GM21529 (cell line): ENCODE measurements around the gene BRWD1.

Experiments used
- ATAC-seq: cut with Tn5 transposase; IDR thresholded peaks from one replicate; pipeline ENCODE4 v1.9.1; 2021; ENCODE audit not compliant: unreplicated experiment

BRWD1 gene

DNA sequence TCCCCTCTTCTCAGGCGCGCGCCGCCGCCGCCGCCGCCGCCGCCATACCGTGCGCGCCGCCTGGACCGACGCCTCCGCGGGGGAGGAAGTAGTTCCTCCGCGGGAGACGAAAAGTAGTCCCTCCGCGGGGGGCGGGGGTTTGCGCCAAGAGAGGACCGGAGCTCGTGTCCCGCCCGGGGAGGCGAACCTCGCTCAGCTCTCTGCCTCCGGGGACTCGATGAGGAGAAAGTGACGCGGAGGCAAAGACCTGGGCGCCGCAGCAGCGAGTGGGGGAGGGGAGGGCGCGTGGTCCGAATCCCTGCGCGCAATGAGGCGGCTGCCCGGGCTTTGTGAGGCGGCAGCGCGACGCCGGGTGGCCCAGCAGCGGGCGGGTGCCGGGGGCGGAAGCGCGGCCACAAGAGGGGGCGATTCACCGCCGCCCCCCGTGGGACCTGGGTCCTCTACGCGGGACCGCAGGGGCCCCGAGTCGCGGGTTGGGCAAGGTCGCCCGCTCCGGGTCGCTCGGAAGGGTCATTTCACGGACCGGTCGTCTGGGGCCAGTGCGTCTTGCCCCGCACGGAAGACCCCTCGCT is at the start of gene BRWD1:
Gene BRWD1, minus strand, starts transcription at position 62 of the 572 bp plus-strand sequence. CDS start 141 bp downstream, outside the sequence.
- ATAC-seq, result peak; percentile 43

DNA sequence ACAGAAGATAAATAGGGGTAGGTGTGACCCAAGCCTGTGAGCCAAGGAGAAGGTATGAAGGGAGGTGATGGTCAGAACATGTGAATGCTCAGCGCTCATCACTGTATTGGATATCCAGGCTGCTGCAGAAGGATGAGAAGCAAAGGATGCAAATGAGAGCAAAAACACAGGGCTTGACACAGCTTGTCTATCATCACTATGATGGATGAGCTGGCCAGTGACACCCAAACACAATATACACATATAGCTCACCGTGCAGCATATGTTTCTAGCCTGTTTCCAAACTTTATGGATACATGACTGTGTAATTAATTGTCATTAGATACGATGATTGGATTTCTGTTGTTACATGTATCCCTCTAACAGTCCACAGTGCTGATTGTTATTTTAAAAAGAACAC is 49.3 kb upstream of the BRWD1 start:
- no peak for ATAC-seq

GRCh38 chr21:39359382-39359781 is 46.0 kb upstream of the BRWD1 start:
- ATAC-seq, result no peak

DNA sequence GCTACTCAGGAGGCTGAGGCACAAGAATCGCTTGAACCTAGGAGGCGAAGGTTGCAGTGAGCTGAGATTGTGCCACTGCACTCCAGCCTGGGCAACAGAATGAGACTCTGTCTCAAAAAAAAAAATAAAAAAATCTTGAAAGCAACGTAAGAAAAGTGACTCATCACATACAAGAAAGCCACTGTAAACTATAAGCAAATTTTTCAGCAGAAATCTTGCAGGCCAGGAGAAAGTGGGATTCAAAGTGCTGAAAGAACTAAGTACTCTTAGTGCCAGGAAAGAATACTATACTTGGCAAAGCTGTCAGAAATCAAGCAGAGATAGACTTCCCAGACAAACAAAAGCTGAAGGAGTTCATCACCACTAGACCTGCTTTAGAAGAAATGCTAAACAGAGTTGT is 39.9 kb upstream of the BRWD1 start:
- ATAC-seq, result no peak

DNA sequence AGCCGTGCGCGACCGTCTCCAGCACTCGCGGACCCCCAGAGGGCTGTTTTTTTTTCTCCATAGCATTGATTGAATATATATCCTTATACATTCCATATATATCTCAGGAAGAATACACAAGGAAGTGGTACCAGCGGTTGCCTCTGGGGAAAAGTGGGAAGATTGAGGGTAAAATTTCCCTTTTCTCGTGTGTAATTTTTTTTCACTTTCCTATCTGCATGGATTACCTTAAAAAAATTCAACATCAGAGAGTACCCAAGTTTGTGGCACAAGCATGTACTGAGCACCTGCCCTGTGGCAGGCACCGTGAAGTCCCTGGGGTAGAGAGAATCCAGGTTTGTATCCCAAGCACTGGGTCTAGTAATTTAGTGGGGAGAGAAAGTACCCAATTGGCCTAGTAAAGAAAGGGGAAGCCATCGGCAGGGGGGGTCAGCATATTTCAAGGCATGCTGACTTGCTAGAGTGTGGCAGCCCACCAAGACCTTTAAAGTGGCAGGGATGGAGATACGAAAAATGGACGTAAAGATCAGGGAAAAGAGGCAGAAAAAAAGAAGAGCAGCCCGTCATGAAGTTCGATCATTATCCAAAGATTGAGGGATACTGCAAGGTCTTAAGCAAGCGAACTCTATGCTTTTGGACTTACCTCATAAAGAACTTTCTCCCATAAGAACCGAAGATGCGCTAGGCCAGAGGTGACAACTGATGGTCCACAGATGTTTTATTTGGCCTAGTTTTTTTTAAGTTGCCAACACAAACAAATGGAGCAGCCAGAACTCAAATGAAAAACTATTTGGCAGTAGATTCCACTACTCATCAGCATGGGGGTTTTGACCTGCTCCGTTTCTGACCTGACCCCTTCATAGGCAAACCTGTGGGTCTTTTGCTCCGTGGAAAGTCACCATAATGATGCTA is 36.9 kb upstream of the BRWD1 start:
- ATAC-seq, result no peak

GRCh38 chr21:39349211-39350093 is 36.0 kb upstream of the BRWD1 start:
- peak; percentile 81 for ATAC-seq

DNA sequence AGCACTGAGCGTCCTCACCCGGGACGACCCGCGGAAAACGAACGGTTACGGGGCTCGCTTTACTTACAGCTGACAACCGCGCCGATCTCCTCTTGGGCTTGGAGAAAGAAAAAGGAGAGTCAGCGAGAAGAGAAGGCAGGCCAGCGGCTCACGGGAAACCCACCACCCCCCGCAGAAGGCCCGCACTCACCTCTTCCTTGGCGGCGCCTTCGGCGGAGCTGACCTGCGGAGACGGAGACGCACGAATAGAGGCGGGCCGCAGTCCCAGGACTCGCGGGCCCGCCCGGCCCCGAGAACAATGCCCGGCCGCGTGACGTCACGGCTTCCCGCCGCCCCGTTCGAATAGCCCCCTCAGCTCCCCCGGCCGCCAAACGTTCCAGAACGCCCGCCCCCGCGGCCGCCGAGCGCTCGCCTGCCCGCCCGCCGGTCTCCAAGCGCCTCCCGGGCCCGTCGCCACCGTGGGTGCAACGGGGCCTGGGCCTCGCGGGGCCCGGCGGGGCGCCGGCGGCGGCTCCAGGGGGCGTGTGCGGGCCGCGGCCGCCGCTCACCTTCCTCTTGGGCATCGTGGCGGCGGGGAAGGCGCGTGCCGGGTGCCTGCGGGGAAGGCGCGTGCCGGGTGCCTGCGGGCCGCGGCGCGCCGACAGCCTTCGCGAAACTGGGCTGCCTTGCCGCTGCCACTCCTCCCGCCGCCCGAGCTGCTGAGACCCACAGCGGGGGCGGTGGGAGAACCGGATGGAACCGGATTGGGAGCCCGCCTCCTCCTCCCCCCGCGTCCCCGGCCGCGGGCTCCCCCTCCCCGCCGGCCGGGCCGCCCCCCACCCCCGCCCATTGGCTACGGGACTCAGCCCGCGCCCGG is 35.2 kb upstream of the BRWD1 start, which contains the start of gene HMGN1:
Gene HMGN1, minus strand, starts transcription at position 734 of the 856 bp plus-strand sequence. Its CDS starts 171 bp downstream, at position 563.
- ATAC-seq, result peak; percentile 50

DNA sequence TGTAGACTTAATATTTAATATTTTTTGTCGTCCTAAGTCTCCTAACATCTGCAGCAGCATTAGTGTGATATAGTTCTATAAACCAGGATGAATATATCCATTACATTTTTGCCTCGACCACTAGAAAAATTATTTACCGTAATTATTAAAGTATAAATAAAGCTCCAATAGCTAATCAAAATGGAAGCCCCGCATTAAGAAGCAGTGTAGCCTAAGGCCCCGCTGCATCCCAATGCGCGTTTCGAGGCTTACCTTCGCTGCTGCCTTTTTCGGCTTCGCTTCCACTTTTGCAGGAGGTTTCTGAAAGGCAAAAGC is 34.6 kb upstream of the BRWD1 start:
- peak; percentile 4 for ATAC-seq

- no peak for ATAC-seq
Measured at GRCh38 chr21:39347537-39347936, 34.1 kb upstream of the BRWD1 start.

- no peak for ATAC-seq
Measured at GRCh38 chr21:39346671-39347331, 33.4 kb upstream of the BRWD1 start.

DNA sequence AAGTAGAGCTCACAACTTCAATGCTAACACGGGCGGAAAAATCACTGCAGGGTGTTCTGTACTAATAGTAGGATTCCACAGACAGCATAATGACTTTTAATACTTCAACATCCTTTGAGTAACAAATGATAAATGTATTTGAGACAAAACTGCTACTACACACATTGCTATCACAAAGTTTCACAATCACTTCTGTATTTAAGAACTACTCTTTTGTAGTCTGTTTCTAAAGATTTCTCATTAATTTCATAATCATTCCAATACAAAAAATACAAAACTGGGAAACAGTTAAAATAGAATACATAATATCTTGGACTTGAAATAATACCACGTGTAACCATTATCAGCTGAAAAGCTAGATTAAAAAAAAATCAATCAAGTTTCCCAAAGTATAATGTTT is 32.8 kb upstream of the BRWD1 start:
- ATAC-seq, result no peak

- no peak for ATAC-seq
Measured at GRCh38 chr21:39345440-39345839, 32.0 kb upstream of the BRWD1 start.

DNA sequence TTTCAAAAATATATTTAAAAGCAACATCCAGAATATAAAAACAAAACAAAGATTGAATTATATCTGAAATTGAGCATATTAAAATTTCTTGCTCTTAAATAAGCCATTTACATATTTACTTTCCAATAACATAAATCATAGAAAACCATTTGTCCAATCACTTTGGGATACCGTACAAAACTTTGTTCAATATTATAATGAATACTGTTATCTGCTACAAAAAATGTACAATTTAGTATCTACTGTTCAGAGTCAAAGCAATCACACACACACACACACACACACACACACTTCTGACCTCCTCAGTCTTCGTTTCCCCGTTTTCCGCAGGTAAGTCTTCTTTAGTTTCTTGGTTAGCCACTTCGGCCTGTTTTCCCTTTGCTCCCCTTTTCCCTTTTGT is 31.4 kb upstream of the BRWD1 start:
- no peak for ATAC-seq

GRCh38 chr21:39341249-39341923 is 28.0 kb upstream of the BRWD1 start:
- ATAC-seq, result no peak

- no peak for ATAC-seq
Measured at GRCh38 chr21:39340687-39341086, 27.3 kb upstream of the BRWD1 start.

- no peak for ATAC-seq
Measured at GRCh38 chr21:39339231-39339630, 25.8 kb upstream of the BRWD1 start.

DNA sequence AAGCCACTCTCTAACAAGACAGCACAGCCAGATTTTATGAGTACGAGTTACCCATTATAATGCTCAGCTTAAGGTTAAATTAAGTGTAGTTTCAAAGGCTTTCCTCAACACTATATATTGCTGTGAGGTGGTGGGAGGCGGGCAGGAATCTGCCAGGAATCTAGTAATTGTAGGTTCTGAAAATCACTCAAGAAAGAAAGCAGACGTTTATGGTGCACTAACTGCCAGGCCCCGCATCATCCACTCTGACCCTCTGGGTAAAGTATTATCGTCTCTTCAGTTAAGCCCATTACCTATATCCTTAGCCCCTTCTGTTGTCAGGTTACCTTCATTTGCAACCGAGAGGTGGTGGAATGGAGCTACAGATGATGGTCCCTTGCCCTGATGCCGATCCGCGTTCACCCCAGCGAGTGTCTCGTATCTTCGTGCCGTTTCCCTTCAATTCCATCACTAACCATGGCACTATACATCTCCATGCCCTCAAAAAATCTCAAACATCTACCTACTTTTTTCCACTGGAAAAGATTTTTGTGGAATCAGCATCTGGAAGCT is 23.1 kb upstream of the BRWD1 start:
- ATAC-seq, result no peak

DNA sequence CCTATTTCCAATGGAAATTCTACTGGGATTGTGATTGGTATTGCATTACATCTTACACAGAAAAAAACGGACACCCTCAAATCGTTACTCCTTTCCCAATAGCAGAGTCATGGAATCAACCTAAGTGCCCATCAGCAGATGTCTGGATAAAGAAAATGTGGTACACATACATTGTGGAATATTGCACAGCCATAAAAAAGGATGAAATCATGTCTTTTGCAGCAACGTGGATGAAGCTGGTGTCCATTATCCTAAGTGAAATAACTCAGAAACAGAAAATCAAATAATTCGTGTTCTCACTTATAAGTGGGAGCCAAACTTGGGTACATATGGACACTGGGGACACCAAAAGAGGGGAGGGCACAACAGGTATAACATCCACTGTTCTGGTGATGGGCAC is 21.2 kb upstream of the BRWD1 start:
- ATAC-seq, result no peak

GRCh38 chr21:39332175-39332574 is 18.7 kb upstream of the BRWD1 start:
- no peak for ATAC-seq
